Peyer's patch (tissue), 4 donors: Measurements from ENCODE around the gene ITSN1.

Experiments
- POLR2A ChIP-seq, 2 donors: fragments of 450-650 bp; IDR thresholded peaks; one replicate each; pipeline ENCODE4 v1.5.1; 2017; ENCODE audit warnings: antibody characterized with exemption in 2 of 2, mild to moderate bottlenecking in 2 of 2, moderate library complexity in 2 of 2
- TF ChIP-seq, protein P1 (sequence below), 6 experiments: fragments of 450-650 bp in 4 of 6; fragments of 200-600 bp in 2 of 6; sonication (generic) in 1 of 6; IDR thresholded peaks; one replicate each; pipeline ENCODE4 v1.5.1; 2017 to 2019; ENCODE audit warnings: antibody characterized with exemption in 6 of 6, mild to moderate bottlenecking in 3 of 6, moderate library complexity in 1 of 6

DNA sequence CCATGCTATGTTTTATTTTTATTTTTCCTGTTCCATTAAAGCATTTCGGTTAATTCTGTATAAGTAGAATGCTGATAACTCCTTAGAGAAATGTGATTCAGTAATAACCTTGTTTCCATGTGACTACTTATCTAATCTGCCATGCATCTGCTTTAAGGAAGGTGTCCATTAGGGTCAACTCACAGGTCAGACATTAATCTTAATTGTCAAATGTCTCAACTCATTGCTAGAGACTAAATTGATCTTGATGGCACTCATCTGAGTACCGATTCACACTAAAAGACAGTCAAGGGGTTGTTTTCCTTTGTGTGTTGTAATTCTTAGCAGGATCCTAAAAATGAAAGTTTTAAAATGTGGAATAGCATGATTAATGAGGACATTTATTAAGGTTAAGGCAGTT is 41.8 kb downstream of the ITSN1 start:
- TF ChIP-seq, protein P1, sequence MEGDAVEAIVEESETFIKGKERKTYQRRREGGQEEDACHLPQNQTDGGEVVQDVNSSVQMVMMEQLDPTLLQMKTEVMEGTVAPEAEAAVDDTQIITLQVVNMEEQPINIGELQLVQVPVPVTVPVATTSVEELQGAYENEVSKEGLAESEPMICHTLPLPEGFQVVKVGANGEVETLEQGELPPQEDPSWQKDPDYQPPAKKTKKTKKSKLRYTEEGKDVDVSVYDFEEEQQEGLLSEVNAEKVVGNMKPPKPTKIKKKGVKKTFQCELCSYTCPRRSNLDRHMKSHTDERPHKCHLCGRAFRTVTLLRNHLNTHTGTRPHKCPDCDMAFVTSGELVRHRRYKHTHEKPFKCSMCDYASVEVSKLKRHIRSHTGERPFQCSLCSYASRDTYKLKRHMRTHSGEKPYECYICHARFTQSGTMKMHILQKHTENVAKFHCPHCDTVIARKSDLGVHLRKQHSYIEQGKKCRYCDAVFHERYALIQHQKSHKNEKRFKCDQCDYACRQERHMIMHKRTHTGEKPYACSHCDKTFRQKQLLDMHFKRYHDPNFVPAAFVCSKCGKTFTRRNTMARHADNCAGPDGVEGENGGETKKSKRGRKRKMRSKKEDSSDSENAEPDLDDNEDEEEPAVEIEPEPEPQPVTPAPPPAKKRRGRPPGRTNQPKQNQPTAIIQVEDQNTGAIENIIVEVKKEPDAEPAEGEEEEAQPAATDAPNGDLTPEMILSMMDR (IDR thresholded peaks at IDR 0.05), result no peak
- TF ChIP-seq POLR2A (IDR thresholded peaks at IDR 0.05), result no peak
